SU-DHL-6 (cell line): ENCODE measurements around the gene MRPL33.

Source experiments
- H2AFZ ChIP-seq: fragments of 200-600 bp; sonication (generic); 2 replicates; pipeline ENCODE4 v1.6.1; 2014; ENCODE audit warnings: low read depth, mild to moderate bottlenecking, moderate library complexity, mixed read lengths, antibody characterized with exemption, low read length; ENCODE audit not compliant: severe bottlenecking
- H3F3A ChIP-seq: fragments of 200-600 bp; shearing (Covaris generic); 2 replicates; pipeline ENCODE4 v1.6.0; 2016; ENCODE audit warnings: antibody characterized with exemption, mild to moderate bottlenecking; ENCODE audit not compliant: insufficient read depth
- H3K27ac ChIP-seq: fragments of 200-600 bp; sonication (generic); 2 replicates; pipeline ENCODE4 v1.5.1; 2016; ENCODE audit warnings: low read depth, mild to moderate bottlenecking, low read length, moderate library complexity, mixed read lengths
- H3K27me3 ChIP-seq: fragments of 200-600 bp; sonication (generic), shearing (Covaris generic); 2 replicates; pipeline ENCODE4 v1.6.0; 2014; ENCODE audit warnings: mild to moderate bottlenecking, low read length
- H3K36me3 ChIP-seq: fragments of 200-600 bp; sonication (generic); 2 replicates; pipeline ENCODE4 v1.6.1; 2014; ENCODE audit warnings: mild to moderate bottlenecking, low read length, mixed read lengths
- H3K4me2 ChIP-seq: fragments of 300-600, 200-600 bp; shearing (Covaris generic), sonication (generic); 2 replicates; pipeline ENCODE4 v1.6.0; 2014; ENCODE audit warnings: low read length, low read depth, mild to moderate bottlenecking; ENCODE audit not compliant: poor library complexity, severe bottlenecking
- H3K4me3 ChIP-seq: fragments of 200-600 bp; sonication (generic); 2 replicates; pipeline ENCODE4 v1.5.1; 2014; ENCODE audit warnings: antibody characterized with exemption, low read length, mild to moderate bottlenecking, mixed read lengths; ENCODE audit not compliant: insufficient read depth, poor library complexity, severe bottlenecking
- H3K79me2 ChIP-seq: fragments of 200-600 bp; sonication (generic); 2 replicates; pipeline ENCODE4 v1.6.1; 2014; ENCODE audit warnings: mild to moderate bottlenecking, low read length, moderate library complexity; ENCODE audit not compliant: insufficient read depth
- H3K9ac ChIP-seq: fragments of 200-600 bp; sonication (generic); 2 replicates; pipeline ENCODE4 v1.7.0; 2014; ENCODE audit warnings: mild to moderate bottlenecking, low read length
- H3K9me2 ChIP-seq: fragments of 200-600 bp; sonication (generic); replicated peaks from 2 replicates; pipeline ENCODE4 v1.6.1; 2014; ENCODE audit warnings: low read length; ENCODE audit not compliant: insufficient read depth
- H3K9me3 ChIP-seq: fragments of 200-600 bp; sonication (generic); 2 replicates; pipeline ENCODE4 v1.6.1; 2014; ENCODE audit warnings: low read length, mixed read lengths; ENCODE audit not compliant: insufficient read depth
- H4K20me1 ChIP-seq: fragments of 200-600 bp; sonication (generic); 2 replicates; pipeline ENCODE4 v1.6.1; 2014; ENCODE audit warnings: low read depth, mild to moderate bottlenecking, antibody characterized with exemption, low read length, moderate library complexity, mixed read lengths
- CTCF ChIP-seq: fragments of 200-600 bp; sonication (generic); IDR thresholded peaks from one replicate; pipeline ENCODE4 v1.5.1; 2017; ENCODE audit warnings: antibody characterized with exemption, mild to moderate bottlenecking, low read length, moderate library complexity; ENCODE audit not compliant: insufficient read depth, poor library complexity, severe bottlenecking
- EZH2phosphoT487 ChIP-seq: fragments of 200-600 bp; sonication (generic), shearing (Covaris generic); conservative IDR thresholded peaks from 2 replicates; pipeline ENCODE4 v1.6.1; 2018; ENCODE audit warnings: mild to moderate bottlenecking, antibody characterized with exemption, low read length, moderate library complexity, mixed read lengths

Gene MRPL33

DNA sequence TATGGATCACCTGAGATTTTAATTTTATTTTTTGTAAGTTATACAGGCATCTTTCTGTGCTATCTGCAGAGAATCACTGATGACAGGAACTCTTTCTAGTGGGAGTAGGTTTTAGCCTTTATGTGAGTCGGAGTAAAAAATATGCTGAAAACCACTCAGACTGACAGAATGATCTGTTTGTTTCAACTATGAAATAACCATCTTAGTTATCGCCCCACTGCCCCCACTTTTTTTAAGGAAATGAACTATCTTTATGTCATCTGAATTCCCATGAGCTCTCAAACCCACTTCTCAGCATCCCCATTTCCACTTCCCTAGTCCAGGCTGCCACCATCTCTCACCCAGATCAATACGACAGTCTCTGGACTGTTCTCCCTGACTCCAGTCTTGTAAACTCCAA is 38.9 kb downstream of the MRPL33 start:
- Histone ChIP-seq H3K27me3 (no peaks in the 10 kb centered on the region), H3F3A (no peaks in the 10 kb centered on the region), H3K36me3 (no peaks in the 10 kb centered on the region), H3K9ac (no peak overlapping the region), H3K9me3 (no peaks in the 10 kb centered on the region), H3K79me2 (no peaks in the 10 kb centered on the region), H3K9me2 (no peaks in the 10 kb centered on the region), H3K27ac (no peak overlapping the region), H3K4me3 (no peak overlapping the region), H2AFZ (no peak overlapping the region), H3K4me2 (no peak overlapping the region), H4K20me1 (no peaks in the 10 kb centered on the region)
- TF ChIP-seq EZH2phosphoT487 (no peak), CTCF (no peak)

- TF ChIP-seq CTCF (no peak), EZH2phosphoT487 (no peak)
- no peak overlapping the region for H3K9ac ChIP-seq
- no peak overlapping the region for H2AFZ ChIP-seq
- H4K20me1 ChIP-seq: no peaks in the 10 kb centered on the region
- no peaks in the 10 kb centered on the region for H3K79me2 ChIP-seq
- H3K27me3 ChIP-seq: no peaks in the 10 kb centered on the region
- H3K36me3 ChIP-seq: no peaks in the 10 kb centered on the region
- H3K9me3 ChIP-seq: no peaks in the 10 kb centered on the region
- H3K4me3 ChIP-seq: no peak overlapping the region
- no peak overlapping the region for H3K4me2 ChIP-seq
- H3K9me2 ChIP-seq: no peaks in the 10 kb centered on the region
- no peak overlapping the region for H3K27ac ChIP-seq
- no peaks in the 10 kb centered on the region for H3F3A ChIP-seq
Observed at GRCh38 chr2:27811768-27812167, 40.2 kb downstream of the MRPL33 start.

- Histone ChIP-seq H4K20me1 (no peaks in the 10 kb centered on the region), H3K4me3 (no peak overlapping the region), H3K9me2 (no peaks in the 10 kb centered on the region), H3K27ac (no peak overlapping the region), H3K79me2 (no peaks in the 10 kb centered on the region), H3K27me3 (no peaks in the 10 kb centered on the region), H3K4me2 (no peak overlapping the region), H3K36me3 (no peaks in the 10 kb centered on the region), H3F3A (no peaks in the 10 kb centered on the region), H3K9me3 (no peaks in the 10 kb centered on the region), H3K9ac (no peak overlapping the region), H2AFZ (no peak overlapping the region)
- no peak for TF ChIP-seq CTCF
- TF ChIP-seq EZH2phosphoT487: no peak
Observed at GRCh38 chr2:27814758-27815157, 43.2 kb downstream of the MRPL33 start.
